Measurements from ENCODE around the gene TMED4. TPM values are rescaled to one million over a fixed set of nuclear protein-coding genes. Genes with fewer than 3 reads are reported as not detected.
A peak's percentile ranks its signal among the peaks of the same experiment; 100 is the strongest.

The TMED4 gene
- total and polyA plus RNA-seq, 10 of the 15 experiments (the other 5 are each of a cell fraction or from before 2014, with no cell fraction given), result 20.8 to 71.3 (median 51.0) TPM

DNA sequence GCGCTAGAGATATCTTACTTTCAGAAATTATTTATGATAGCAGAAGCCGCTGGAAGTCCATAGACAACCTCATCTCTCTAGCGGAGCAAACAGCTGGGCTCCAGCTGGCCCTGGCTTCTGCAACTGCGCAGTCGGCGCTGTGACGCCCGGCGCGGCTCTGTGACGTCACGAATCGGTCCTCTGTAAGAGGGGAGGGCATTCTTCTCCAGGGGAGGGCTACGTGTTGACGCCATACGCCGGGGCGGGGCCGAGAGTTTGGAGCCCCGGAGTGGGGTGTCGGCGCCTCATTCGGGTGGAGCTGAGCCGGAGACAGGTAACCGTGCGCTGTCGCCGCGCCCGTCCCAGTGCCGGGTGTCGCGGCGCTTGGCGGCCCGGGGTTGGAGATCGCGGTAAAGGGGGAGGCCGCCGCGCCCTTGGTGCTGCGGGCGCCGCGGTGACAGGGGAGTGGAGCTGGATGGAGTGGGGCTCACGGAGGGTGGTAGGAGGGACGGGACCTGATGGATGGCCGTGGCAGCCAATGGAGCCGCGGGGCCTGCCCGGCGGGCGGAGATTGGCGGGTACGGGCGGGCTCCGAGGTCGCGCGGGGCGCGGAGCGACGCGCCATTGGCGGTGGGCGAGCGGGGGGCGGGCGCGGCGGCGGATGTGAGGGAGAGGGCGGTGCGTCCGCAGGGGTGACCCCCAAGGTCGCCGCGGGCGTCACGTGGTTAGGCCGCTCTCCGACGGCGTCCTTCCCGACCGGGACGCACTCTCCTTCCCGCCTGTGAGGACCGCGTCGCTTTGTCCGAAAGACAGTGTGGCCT, 24.5 kb upstream of the TMED4 start, which contains the start of gene OGDH (continued):
- TF ChIP-seq, protein P1, sequence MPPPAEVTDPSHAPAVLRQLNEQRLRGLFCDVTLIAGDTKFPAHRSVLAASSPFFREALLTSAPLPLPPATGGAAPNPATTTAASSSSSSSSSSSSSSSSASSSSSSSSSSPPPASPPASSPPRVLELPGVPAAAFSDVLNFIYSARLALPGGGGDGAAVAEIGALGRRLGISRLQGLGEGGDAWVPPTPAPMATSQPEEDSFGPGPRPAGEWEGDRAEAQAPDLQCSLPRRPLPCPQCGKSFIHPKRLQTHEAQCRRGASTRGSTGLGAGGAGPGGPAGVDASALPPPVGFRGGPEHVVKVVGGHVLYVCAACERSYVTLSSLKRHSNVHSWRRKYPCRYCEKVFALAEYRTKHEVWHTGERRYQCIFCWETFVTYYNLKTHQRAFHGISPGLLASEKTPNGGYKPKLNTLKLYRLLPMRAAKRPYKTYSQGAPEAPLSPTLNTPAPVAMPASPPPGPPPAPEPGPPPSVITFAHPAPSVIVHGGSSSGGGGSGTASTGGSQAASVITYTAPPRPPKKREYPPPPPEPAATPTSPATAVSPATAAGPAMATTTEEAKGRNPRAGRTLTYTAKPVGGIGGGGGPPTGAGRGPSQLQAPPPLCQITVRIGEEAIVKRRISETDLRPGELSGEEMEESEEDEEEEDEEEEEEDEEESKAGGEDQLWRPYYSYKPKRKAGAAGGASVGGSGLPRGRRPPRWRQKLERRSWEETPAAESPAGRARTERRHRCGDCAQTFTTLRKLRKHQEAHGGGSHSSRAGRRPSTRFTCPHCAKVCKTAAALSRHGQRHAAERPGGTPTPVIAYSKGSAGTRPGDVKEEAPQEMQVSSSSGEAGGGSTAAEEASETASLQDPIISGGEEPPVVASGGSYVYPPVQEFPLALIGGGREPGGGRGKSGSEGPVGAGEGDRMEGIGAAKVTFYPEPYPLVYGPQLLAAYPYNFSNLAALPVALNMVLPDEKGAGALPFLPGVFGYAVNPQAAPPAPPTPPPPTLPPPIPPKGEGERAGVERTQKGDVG (CRISPR knock-in tag; IDR thresholded peaks at IDR 0.05), result no peak
- TF ChIP-seq SIX5 (IDR thresholded peaks at IDR 0.05; ENCODE audit: low read depth, low read length, severe bottlenecking), result no peak
- TF ChIP-seq, protein P2, sequence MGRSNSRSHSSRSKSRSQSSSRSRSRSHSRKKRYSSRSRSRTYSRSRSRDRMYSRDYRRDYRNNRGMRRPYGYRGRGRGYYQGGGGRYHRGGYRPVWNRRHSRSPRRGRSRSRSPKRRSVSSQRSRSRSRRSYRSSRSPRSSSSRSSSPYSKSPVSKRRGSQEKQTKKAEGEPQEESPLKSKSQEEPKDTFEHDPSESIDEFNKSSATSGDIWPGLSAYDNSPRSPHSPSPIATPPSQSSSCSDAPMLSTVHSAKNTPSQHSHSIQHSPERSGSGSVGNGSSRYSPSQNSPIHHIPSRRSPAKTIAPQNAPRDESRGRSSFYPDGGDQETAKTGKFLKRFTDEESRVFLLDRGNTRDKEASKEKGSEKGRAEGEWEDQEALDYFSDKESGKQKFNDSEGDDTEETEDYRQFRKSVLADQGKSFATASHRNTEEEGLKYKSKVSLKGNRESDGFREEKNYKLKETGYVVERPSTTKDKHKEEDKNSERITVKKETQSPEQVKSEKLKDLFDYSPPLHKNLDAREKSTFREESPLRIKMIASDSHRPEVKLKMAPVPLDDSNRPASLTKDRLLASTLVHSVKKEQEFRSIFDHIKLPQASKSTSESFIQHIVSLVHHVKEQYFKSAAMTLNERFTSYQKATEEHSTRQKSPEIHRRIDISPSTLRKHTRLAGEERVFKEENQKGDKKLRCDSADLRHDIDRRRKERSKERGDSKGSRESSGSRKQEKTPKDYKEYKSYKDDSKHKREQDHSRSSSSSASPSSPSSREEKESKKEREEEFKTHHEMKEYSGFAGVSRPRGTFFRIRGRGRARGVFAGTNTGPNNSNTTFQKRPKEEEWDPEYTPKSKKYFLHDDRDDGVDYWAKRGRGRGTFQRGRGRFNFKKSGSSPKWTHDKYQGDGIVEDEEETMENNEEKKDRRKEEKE (IDR thresholded peaks at IDR 0.05), result no peak
- TF ChIP-seq, protein P3, sequence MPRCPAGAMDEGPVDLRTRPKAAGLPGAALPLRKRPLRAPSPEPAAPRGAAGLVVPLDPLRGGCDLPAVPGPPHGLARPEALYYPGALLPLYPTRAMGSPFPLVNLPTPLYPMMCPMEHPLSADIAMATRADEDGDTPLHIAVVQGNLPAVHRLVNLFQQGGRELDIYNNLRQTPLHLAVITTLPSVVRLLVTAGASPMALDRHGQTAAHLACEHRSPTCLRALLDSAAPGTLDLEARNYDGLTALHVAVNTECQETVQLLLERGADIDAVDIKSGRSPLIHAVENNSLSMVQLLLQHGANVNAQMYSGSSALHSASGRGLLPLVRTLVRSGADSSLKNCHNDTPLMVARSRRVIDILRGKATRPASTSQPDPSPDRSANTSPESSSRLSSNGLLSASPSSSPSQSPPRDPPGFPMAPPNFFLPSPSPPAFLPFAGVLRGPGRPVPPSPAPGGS (IDR thresholded peaks at IDR 0.05; ENCODE audit: borderline replicate concordance, insufficient read depth, low read depth, low read length, poor library complexity, severe bottlenecking), result no peak
- no peak for TF ChIP-seq MTA2 (IDR thresholded peaks at IDR 0.05; ENCODE audit: low read depth)
- TF ChIP-seq CBFB (IDR thresholded peaks at IDR 0.05; ENCODE audit: low read depth), result peak; percentile 72
- TF ChIP-seq PML (IDR thresholded peaks at IDR 0.05; ENCODE audit: low read length), result peak; percentile 94
- TF ChIP-seq ZNF207 (IDR thresholded peaks at IDR 0.05; ENCODE audit: borderline replicate concordance), result peak; percentile 18; the same call in 1 of the 2 replicates
- no peak for TF ChIP-seq CHD4 (IDR thresholded peaks at IDR 0.05)
- TF ChIP-seq PAX5 (IDR thresholded peaks at IDR 0.05; ENCODE audit: borderline replicate concordance, low read depth, low read length), result 0 out of 2 replicates have a peak, but pooled peaks have one; percentile 17
- no peak for TF ChIP-seq NR2C2 (IDR thresholded peaks at IDR 0.05; ENCODE audit: borderline replicate concordance, control insufficient read depth, insufficient read length, low read depth)
- no peak for TF ChIP-seq SREBF2 (IDR thresholded peaks at IDR 0.05; ENCODE audit: low read length)
- TF ChIP-seq POLR2AphosphoS5 (IDR thresholded peaks at IDR 0.05; ENCODE audit: low read length), result peak; percentile 96
- peak; percentile 64 for TF ChIP-seq LARP7 (IDR thresholded peaks at IDR 0.05)
- TF ChIP-seq, protein P4, sequence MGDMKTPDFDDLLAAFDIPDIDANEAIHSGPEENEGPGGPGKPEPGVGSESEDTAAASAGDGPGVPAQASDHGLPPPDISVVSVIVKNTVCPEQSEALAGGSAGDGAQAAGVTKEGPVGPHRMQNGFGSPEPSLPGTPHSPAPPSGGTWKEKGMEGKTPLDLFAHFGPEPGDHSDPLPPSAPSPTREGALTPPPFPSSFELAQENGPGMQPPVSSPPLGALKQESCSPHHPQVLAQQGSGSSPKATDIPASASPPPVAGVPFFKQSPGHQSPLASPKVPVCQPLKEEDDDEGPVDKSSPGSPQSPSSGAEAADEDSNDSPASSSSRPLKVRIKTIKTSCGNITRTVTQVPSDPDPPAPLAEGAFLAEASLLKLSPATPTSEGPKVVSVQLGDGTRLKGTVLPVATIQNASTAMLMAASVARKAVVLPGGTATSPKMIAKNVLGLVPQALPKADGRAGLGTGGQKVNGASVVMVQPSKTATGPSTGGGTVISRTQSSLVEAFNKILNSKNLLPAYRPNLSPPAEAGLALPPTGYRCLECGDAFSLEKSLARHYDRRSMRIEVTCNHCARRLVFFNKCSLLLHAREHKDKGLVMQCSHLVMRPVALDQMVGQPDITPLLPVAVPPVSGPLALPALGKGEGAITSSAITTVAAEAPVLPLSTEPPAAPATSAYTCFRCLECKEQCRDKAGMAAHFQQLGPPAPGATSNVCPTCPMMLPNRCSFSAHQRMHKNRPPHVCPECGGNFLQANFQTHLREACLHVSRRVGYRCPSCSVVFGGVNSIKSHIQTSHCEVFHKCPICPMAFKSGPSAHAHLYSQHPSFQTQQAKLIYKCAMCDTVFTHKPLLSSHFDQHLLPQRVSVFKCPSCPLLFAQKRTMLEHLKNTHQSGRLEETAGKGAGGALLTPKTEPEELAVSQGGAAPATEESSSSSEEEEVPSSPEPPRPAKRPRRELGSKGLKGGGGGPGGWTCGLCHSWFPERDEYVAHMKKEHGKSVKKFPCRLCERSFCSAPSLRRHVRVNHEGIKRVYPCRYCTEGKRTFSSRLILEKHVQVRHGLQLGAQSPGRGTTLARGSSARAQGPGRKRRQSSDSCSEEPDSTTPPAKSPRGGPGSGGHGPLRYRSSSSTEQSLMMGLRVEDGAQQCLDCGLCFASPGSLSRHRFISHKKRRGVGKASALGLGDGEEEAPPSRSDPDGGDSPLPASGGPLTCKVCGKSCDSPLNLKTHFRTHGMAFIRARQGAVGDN (IDR thresholded peaks at IDR 0.05), result peak; percentile 45; the same call in 1 of the 2 replicates
- peak; percentile 98 for TF ChIP-seq TCF3 (IDR thresholded peaks at IDR 0.05; ENCODE audit: borderline replicate concordance, insufficient read depth, low read depth, low read length)
- TF ChIP-seq KDM1A (IDR thresholded peaks at IDR 0.05; ENCODE audit: borderline replicate concordance), result no peak
- TF ChIP-seq SRF (IDR thresholded peaks at IDR 0.05; ENCODE audit: low read depth in 2 of 2, low read length in 2 of 2), result peak in 1 of 2 experiments; percentile 81; a peak in 2 of 4 replicates
